Amniotic epithelial cell (primary cell): Measurements from ENCODE around the gene TCF7L1.

ENCODE experiments used
- DNase-seq: peaks from one replicate; pipeline ENCODE4 v3.0.0-alpha.2; 2010; ENCODE audit warnings: low read depth

TCF7L1 gene

GRCh38 chr2:85356186-85356585 lies 223.0 kb downstream of the TCF7L1 start:
- no peak for DNase-seq

DNA sequence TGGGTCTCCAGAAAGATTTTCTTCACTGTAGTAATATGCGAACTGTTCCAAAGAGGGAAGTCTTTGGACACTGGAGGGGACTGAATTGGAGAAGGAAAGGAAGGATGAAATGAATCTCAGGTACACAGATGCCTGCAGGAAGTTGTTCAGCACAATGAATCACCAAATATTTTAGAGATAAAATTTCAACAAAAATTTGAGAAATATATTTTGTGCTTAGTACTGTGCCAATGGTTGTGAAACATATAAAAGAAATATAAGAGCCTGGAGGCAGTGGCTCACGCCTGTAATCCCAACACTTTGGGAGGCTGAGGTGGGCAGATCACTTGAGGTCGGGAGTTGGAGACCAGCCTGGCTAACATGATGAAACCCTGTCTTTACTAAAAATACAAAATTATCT lies 224.5 kb downstream of the TCF7L1 start:
- peak; percentile 12 for DNase-seq
